Right kidney (tissue), 1 donor: ENCODE results near the gene HMGCS2.
"Not testable (repeated sequence)": the region's sequence is repeated elsewhere in the genome, so short reads cannot be mapped to it uniquely, and the experiment has no call there.

ENCODE experiments used
- DNase-seq: peaks from one replicate; pipeline ENCODE4 v3.0.0-alpha.2; 2016

HMGCS2 gene

DNA sequence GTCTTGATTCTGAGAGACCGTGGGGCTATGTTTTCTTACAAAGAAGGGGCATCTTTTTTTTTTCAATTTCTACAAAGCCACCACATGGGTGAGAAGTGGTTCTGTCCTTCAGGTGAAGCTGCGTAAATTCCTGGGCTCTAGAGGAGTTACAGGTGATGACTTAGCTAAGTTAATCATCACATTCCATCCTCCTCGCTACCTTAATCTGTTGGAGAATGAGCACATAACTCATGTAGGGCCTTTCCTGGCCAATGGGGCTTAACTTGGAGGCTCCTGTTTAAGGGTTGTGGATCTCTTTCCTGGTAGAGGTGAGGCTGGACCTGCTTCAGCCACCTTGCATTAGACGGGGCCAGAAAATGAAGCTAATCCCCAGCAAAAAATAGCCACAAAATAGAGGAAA lies 22.7 kb upstream of the HMGCS2 start:
- DNase-seq = no peak

DNA sequence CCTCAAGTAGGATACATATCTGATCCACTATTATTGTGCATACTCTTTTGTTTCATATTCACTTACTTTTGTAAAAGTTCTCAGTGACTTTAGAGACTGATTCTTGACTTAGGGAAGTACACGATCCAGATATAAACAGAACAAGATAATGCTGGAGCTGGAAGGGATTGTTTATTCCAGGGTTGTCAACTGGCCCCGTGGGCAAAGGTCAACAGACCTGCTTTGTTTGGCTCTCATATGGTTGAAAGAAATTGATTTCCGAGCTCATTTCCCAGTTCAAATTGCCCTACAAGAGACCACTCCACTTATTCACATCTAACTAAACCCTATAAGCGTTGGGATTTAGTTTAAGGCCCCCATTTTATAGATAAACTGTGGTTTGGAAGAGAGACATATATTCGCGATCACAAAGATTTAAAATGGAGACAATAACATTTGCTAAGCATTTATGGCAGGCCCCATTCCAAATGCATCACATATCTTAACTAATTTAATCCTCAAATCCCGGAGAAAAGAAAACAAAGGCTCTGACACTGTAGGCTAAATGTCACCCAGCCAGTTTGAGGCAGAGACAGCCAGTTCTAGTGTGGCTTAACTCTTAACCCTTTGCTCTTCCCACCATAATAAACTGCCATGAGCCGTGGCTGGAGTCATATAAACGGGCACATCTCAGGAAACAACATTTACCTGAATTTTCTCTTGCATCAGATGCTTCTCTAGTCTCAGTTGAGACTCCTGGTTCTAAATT lies 21.9 kb upstream of the HMGCS2 start:
- DNase-seq = no peak

DNA sequence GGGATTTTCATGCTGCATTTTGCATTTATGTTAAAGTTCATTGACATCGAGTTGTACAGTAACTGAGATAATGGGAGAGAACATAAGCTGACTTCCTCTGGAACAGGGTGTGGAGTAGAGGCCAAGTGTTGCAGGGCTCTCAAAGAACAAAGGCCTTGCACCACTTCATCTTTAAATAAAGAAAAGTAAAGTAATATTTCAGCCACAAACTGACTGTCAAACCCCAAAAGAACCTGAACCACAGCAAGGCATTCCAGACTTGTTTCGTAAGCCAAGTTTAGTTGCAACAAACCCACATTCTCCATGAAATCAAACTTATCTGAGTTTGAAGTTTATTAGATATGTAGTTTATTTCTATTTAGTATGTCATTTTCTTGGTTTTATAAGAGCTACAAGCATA lies 19.1 kb upstream of the HMGCS2 start:
- no peak for DNase-seq

DNA sequence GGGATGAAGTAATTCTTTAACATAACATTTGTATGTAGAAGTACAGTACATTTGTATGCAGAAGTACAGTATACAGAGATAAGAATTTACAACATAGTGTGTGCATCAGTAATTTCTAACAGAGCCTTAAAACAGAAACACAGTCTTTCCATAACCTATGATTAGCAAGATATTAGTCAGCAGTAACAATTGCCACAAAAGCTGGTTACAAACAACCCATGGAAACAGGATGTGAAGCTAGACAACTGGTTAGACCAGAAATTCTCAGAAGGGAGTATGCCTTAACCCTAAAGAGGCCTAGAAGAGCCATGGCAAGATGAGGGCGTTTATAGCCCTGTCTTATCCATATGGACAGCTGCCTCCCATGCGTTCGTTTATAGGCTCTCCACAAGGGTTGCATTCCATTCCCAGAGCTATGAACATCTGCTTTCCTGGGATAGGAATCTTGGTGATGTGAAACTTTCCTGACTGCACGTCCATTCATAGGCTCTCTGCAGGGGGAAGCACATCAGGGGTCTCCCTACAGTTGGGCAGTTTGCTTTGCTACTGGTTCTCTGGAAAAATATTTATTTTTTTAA lies 17.9 kb upstream of the HMGCS2 start:
- not testable (repeated sequence) for DNase-seq

DNA sequence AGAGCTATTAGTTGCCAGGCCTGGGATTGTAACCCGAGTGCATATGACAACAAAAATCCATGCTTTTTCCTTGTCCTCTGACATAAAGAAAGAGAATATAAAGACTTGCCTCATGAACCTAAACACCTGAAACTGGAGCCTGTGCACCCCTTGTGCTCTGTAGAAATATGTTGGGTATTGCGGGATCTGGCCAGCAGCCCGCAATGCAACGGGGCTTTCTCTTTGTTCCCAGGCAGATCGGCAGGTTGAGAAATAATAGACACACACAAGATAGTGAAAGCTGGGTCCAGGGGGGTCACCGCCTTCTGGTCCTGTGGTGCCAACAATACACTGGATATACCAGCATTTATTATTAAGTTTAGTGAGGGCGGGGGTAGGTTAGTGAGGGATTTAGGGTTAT lies 17.3 kb upstream of the HMGCS2 start:
- not testable (repeated sequence) for DNase-seq

DNA sequence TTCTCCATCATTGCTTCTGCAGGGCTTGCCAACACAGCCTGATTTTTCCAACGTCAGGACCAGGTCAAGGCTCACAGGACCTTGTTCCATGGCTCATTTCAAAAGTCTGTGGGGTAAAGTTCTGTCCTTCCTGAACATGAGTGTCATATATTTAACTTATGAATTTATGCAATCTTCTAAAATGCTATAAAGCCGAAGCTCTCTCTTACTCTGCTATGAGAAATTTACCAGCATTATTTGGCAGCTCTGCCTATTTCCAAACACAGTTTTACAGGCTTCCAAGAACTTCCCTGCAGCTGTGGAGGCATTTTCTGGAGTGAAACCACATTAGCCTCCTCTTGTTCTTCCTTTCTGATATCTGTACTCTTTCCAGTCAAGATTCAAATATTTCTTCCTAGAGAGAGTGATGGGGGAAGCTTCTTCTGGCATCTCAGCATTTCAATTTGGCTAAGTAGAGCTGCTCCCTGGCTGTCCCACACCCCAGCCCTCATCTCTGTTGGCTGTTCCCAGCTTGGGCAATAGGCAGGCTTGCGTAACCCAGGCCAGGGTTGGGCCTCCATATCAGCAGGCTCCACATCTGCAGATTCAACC lies 15.6 kb upstream of the HMGCS2 start:
- no peak for DNase-seq

DNA sequence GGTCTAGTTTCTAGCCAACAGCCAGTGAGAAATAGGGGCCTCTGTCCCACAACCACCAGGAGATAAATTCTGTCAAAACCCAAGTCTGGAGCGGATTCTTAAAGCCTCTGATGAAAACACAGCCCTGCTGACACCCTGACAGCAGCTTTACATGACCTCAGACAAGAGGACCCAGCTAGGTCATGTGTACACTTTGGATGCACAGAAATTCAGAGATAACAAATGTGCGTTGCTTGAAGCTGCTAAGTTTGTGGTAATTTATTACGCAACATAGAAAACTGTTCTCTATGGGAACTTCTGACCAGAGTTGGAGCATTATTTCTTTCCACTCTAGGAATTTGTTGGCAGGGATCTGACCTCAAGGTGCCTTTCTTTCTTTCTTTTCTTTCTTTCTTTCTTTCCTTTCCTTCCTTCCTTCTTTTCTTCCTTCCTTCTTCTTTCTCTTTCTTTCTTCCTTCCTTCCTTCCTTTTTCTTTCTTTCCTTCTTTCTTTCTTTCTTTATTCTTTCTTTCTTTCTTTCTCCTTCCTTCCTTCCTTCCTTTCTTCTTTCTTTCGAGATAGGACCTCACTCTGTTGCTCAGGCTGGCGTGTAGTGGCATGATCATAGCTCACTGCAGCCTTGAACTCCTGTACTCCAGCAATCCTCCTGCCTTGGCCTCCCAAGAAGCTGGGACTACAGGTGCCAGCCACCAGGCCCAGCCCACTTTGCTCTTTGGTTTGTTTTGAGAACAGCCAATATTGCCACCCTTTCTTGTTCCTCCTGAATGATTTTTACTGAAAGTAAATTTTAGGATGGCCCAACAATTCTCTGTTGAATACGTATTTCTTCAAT lies 14.9 kb upstream of the HMGCS2 start:
- no peak for DNase-seq

DNA sequence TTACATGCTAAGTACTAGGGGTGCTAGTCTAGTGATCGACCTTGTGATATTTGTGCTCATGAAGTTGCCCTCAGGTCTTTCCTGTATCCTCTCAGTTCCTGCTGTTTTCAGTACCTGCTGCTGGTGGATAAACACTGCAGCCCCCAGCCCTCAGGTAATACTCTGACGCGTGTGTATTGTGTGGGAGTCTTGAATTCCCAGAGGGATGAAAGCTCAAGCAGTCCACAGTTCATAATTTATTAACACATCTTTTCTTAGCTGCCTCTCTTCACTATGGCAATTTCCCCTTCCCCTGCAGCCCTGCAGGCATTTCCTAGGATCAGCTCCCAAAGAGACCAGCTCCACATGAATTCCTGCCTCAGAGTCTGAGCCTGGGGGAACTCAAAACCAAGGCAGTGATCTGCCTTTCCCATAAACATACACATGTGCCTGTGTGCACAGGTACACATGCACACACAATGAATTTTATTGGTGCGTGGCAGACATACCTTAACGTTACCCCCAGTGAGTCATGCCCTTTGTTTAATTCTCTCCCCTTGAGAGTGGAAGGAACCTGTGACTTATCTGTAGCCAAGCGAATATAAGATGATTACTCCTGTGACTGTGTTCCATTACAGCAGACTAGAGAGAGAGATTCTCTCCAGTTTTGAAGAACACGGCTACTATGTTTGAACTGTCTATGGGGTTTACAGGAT lies 14.1 kb upstream of the HMGCS2 start:
- peak; percentile 39 for DNase-seq

DNA sequence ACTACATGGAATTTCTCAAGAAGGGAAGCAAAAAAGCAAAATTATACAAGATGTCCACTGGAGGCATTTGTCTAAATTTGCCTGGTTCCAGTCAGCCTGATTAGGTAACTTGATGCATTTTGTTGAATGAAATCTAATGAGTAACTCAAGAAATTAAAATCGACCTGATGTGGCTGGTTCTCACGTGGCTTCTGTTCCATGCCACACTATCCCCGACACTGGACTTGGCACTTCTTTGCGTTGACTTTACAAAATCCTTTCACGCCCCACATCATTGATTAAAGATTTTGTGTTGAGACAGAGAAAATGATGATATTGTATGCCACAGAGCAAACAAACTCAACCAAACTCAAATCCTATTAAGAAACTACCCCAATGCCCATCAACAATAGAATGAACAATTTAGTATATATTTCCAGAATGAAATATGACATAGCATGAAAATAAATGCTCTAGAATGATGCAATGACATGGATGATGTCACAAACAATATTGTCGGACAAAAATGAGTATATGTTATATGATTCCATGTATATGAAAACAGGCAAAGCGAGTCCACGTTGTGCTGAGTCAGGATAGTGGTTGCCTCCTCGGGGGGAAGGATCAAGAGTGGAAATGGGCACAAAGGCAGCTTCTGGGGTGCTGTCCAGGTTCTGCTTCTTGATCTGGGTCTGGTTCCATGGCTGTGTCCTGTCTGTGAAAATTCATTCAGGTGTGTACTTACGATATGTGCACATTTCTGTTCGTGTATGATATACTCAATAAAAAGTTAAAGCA lies 12.9 kb upstream of the HMGCS2 start:
- DNase-seq = no peak

DNA sequence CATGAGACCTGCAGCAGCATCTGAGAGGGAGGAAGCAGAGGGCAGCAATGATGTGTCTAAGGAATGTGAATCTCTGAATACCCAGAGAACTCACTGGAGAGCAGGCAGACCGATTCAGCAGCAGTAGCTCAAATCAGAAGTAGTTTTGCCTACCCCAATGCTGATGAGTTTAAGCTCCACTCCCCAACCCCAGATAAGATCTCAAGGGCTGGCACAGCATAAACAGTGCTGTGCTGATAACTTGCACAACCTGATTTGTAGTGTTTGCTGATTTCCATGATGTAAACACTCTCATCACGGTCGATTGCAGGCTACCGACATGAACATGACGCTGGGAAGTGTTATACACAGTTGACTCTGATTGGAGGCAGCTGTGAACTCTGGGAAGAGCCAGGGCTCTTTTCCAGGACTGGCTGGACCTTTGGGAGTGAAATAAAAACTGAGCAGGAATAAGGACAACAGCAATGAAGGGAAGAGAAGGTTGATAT lies 11.2 kb upstream of the HMGCS2 start:
- DNase-seq = peak; percentile 52

DNA sequence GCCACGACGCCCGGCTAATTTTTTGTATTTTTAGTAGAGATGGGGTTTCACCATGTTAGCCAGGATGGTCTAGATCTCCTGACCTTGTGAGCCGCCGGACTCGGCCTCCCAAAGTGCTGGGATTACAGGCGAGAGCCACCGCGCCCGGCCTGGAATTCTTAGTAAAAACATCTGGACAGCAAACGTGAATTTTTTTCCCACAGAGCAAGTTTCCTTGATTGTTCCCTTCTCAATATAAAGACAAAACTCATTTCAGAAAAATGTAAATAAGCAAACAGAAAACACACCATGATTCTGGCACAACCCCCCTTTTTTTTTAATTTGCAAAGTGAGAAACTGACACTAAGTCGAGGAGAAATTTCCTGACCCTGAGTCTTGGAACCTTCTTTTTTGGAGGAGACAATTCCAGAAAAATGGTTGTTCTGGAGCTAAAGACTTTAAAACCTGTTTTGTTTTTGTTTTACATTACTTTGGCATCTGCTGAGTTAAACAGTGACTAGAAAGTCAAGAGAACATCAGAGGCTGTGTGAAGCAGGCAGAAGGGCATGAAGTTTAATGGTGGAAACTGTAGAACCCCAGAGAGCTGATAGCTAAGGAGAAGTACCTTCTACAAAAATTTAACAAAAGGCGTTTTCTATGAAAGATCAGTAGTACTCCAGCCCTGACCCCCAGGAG lies 10.3 kb upstream of the HMGCS2 start:
- no peak for DNase-seq

DNA sequence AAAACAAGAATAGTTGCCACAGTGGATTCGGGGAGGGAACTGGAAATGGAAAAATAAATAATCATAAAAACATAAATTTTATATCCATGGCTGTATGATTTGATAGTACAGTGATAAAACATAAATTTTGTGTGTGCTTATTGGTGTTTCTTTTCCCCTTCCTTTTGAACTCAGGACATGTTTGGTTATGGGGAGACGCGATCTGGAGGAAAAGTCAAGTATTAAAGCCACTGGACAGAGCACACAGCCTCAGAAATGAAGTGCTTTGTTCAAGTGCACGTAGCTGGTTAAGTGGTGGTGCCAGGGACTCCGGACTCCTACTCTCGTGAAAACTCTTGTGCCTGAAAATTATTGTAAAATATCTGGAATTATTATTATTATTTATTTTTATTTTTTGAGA lies 9.7 kb upstream of the HMGCS2 start:
- no peak for DNase-seq

DNA sequence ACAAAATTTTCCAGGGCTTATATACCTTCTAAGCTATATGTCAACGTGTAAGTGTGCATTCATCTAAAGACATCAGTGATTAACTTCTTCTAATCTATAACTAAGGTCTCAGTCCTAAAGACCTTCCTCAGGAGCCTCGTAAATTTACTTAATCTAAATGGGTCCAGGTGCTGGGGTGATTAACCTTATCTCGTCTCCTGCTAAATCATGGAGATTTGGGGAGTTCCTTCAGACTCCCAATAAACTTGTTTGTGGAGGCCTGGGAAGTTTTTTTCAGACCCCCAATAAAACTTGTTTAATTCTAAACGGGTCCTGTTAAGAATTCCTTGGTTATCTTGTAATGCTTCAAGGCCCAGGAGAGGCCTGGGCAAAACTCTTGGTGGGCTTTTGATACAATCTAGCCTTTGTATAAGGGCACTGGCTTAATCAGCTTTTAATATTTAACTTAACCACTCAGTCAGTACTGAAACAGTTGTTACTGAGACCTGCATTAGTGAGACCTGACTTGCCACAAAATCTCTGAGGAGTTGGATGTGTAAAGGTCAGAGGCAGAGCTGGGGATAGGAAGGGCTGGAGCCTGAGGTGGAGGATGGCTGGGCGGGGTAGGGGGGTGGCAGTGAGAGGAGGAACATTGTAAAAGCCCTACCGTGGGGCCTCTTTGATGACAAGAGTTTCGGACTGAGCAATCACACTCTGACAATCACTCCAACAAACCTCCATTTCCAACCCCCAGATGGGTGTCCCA lies 6.2 kb upstream of the HMGCS2 start:
- DNase-seq = no peak

DNA sequence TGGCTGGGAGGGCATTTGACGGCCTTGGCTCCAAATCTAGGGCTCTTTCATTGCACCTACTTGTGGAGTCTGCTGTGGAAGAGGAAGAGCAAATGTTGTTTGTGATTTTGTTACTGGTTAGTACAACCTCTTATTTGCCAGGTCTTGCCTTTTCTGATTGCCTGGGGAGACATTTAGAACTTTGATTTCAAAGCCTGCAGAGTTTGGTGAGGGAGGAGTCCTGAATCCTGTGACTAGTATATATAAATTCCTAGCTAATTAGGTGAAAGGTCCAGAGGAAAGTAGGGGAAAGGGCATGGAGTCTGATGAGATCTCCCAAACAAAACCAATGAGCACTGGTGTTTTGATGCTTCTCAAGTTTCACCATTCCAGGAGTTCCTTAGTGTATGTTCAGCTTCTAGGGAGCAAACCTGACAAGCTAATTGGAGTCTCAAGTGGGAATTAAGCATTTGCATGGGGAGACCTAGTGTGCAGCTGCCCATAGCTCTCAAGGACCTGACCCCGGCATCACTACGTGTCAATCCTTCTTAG lies 5.1 kb upstream of the HMGCS2 start:
- peak; percentile 45 for DNase-seq

DNA sequence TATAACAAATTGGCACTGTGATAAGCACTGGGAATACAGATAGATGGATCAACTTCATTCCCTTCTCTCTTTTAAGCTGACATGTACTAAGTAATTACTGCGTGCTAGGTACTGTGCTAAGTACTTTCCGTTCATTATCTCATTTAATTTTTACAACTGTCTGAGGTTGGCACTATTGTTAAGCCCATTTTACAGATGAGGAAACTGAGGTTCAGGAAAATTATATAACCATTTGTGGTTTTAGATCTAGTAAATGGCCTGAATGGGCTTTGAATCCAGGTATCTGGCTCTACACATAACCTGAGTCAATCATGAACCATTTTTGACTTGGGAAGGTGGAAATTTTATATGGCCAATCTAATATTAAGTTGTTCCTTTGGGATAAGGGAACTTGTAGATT lies 3.6 kb upstream of the HMGCS2 start:
- DNase-seq = no peak

DNA sequence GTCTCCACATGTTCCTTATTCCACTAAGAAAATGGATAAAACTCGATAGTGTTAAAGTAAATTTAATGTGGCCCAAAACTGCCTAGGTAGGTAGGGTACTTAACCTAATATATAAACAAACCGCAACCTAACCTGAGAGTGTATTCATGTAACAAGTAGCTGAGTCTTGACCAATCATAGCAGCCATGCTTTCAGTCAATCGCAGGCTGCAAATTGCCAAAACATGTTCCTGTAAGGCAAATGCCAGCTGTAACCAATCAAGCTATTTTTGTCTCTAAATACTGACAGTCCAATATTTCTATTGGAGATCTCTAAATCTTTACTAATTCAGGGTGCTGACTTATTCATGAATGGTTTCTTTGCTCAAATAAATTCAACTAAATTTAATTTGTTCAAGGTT lies 3.1 kb upstream of the HMGCS2 start:
- DNase-seq = no peak

DNA sequence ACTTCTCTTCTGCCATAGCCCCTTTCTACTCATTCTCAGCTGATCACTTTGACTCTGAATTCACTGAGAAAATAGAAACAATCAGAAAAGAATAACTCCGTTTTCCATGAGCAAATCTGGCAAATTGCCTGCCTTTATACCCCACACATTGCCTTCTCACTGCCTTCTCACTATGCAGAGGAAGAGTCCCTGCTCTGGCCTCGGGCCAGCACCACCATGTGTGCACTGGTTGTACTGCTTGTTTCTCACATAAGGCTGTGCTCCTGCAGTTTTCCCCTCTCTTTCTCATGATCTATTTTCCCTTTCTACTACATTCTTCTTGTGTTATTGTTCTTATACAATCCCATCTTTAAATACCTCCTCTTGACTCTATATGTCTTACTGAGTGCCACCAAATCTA lies 2.3 kb upstream of the HMGCS2 start:
- DNase-seq = no peak

DNA sequence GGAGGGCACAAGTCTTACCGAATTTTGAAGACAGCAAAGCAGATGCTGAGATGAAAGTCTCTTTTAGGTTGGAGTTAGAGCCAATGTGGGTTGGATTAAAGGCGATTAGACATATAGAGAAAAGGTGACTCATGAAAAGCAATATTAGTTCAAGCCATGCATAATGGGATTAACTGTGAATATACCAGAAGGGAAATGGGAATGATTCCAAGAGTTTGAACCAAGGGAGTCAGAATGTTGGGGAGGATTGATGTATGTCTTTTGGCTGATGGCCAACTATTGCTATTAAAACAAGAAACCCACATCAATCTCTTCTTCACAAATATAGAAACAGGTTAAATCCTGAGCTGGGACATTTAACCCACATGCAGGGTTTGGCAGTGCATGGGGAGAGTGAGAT lies 1.2 kb downstream of the HMGCS2 start:
- DNase-seq = no peak

DNA sequence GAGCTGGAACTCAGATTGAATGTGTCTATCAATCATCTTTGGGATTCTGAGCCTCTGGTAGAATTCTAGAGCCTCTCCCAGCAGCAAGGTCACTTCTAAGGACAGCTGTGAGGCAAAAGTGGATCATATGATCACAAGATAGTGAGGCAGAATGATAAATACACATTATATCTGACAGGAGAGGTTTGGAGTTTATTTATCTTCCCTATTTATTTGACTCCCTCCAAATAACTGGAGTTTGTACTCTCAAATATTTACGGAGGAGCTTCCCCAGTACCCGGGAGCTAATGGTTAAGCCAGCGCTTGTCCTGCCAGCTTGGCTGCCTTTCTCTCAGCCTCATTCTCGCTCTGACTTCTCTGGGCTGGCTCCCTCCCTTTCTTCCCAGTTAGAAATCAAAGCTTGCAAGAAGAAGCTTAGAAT lies 2.3 kb downstream of the HMGCS2 start:
- no peak for DNase-seq

DNA sequence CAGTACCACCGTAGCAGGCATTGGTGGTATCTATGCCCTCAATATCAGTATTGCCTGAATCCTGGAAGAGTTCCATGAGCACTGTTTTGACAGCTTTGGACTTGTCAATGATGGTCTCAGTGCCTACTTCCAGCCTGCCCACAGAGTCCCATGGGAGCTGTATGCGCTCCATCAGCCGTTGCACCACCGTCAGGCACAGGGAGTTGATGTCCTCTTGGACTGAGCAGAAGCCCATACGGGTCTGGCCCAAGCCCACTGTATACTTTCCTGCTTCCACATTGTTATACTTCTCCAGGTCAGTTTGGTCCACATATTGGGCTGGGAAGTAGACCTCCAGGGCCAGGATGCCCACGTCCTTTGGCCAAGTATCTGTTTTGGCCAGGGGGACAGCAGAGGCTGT lies 4.5 kb downstream of the HMGCS2 start:
- DNase-seq = no peak
